ENCODE measurements around the gene MYCBP2.

- TF ChIP-seq CTCF (IDR thresholded peaks at IDR 0.05) (no peak), POLR2A (IDR thresholded peaks at IDR 0.05) (no peak)
Measured at GRCh38 chr13:77061362-77061761, 265.5 kb downstream of the MYCBP2 start.
